HEK293 (cell line): Measurements from ENCODE around the gene COQ4.

ENCODE experiments used
- SALL2 ChIP-seq: fragments of 450-650 bp; formaldehyde crosslinking; IDR thresholded peaks from 2 replicates; pipeline ENCODE4 v1.5.0; 2017; ENCODE audit warnings: missing biosample characterization, mild to moderate bottlenecking, missing genetic modification characterization, borderline replicate concordance
- ZFP3 ChIP-seq: fragments of 450-650 bp; formaldehyde crosslinking; IDR thresholded peaks from 2 replicates; pipeline ENCODE4 v1.5.1; 2016; ENCODE audit warnings: low read depth, missing biosample characterization, missing genetic modification characterization

GRCh38 chr9:128317629-128318028 lies 5.0 kb upstream of the COQ4 start:
- no peak for TF ChIP-seq SALL2 (tag by site-specific recombination)
- TF ChIP-seq ZFP3 (tag by site-specific recombination): no peak
